OCI-LY1 (cell line): Measurements from ENCODE around the gene STK11.

Experiments used
- EZH2 ChIP-seq: fragments of 200-600 bp; sonication (generic), shearing (Covaris generic); IDR thresholded peaks from 2 replicates; pipeline ENCODE4 v1.8.0; 2017; ENCODE audit warnings: borderline replicate concordance, mixed run types, mild to moderate bottlenecking, antibody characterized with exemption, low read length, moderate library complexity, mixed read lengths
- TF ChIP-seq, protein P1 (sequence below): fragments of 200-600 bp; sonication (generic), shearing (Covaris generic); IDR thresholded peaks from 2 replicates; pipeline ENCODE4 v1.5.1; 2017; ENCODE audit warnings: mild to moderate bottlenecking, antibody characterized with exemption, low read length, moderate library complexity, mixed read lengths

DNA sequence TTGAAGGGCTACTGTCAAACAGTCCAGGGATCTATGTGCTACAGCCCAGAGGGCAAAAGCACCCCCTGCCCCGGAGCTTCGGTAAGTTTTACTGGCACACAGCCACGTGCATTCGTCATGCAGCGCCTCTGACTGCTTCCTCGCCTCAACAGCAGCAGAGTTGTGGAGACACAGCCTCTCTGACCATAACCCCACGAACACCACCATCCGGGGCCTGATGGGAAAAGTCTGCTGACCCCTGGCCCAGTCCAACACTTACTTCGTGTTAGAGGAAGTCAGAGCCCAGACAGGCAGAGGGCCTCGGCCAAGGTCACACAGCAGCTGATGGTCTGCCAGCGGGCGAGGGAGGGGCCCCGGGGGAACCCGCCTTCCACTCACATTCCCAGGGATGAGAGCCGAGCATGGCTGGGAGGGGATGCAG lies 27.1 kb downstream of the STK11 start:
- TF ChIP-seq, protein P1, sequence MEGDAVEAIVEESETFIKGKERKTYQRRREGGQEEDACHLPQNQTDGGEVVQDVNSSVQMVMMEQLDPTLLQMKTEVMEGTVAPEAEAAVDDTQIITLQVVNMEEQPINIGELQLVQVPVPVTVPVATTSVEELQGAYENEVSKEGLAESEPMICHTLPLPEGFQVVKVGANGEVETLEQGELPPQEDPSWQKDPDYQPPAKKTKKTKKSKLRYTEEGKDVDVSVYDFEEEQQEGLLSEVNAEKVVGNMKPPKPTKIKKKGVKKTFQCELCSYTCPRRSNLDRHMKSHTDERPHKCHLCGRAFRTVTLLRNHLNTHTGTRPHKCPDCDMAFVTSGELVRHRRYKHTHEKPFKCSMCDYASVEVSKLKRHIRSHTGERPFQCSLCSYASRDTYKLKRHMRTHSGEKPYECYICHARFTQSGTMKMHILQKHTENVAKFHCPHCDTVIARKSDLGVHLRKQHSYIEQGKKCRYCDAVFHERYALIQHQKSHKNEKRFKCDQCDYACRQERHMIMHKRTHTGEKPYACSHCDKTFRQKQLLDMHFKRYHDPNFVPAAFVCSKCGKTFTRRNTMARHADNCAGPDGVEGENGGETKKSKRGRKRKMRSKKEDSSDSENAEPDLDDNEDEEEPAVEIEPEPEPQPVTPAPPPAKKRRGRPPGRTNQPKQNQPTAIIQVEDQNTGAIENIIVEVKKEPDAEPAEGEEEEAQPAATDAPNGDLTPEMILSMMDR: no peak
- TF ChIP-seq EZH2: no peak
